RCC 7860 (cell line): ENCODE data around the gene BANF1.
A peak's percentile ranks its signal among the peaks of the same experiment; 100 is the strongest.
"Not testable (repeated sequence)": the region's sequence is repeated elsewhere in the genome, so short reads cannot be mapped to it uniquely, and the experiment has no call there.

Experiments used
- DNase-seq: peaks from one replicate; pipeline ENCODE4 v3.0.0-alpha.2; 2015; ENCODE audit warnings: low spot score
- FAIRE-seq: peaks from 2 replicates; lab custom pipeline; 2012; peaks lifted over from hg19 to GRCh38; lab: Jason Lieb, UNC

The BANF1 gene

DNA sequence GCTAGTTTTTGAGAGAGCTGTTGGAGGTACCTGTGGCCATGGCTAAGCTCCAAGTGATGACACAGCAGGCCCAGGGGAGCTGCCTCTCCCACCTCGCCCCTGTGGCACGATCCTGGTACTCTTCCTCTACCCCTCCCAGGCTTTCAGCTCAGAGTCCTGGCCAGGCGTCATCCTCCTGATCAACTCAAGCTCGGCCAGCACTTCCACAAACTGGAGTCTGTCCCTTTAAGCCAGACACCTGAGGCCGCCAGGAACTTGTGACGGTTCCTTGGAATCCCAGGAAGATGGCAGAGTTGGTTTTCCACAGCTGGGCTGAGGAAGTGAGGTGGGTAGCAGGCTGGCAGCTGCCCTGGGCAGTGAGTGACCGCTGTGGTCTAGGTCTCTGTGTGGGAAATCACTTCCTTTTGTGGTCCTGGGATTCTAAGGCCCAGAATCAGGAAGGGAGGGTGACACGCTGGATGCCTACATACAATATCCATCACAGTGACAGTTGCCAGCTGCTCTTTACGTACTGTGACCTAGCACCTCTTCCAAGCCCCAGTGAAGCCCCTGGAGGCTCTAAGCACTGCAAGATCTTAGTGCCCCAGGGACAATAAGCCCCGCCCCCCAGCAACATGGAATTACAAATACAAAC, 6.3 kb downstream of the BANF1 start:
- FAIRE-seq (peak; percentile 33), DNase-seq (peak; percentile 80)

DNA sequence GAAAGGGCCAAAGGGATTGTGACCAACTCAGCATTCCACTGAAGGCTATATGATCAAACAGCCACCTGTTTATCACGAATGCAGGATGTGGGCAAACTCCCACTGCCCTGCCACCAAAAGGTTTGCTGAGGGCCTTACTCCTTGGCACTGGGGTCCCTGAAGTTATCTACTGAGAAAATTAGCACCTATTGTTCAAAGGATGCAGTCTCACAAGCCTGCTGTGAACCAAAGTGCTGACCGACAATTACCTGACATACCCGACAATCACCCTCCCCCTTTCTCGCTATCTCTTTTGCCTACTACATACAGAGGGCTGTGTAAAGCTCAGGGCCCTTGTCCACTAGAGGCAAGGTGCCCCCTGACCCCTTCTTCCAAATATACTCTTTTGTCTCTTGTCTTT, 7.7 kb downstream of the BANF1 start:
- not testable (repeated sequence) for DNase-seq, FAIRE-seq

DNA sequence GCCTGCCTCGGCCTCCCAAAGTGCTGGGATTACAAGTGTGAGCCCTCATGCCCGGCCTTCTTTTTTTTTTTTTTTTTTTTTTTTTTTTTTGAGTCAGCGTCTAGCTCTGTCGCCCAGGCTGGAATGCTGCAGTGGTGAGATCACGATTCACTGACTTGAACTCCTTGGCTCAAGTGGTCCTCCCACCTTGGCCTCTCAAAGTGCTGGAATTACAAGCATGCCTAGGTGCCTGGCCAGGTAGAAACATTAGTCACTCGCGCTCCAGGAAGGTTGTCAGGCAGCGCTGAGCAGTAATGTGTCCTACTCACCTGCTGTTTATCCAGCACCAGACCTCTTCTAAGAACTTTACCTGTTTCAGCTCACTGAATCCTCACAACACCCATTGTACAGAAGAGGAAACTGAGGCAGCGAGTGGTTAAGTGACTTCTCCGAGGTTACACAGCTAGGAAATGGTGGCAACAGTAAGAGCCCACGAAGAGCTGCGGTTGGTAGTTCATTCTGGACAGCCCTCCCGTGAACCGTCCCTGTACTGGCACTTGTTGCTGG, 9.0 kb downstream of the BANF1 start:
- FAIRE-seq (peak; percentile 76), DNase-seq (peak; percentile 87)

DNA sequence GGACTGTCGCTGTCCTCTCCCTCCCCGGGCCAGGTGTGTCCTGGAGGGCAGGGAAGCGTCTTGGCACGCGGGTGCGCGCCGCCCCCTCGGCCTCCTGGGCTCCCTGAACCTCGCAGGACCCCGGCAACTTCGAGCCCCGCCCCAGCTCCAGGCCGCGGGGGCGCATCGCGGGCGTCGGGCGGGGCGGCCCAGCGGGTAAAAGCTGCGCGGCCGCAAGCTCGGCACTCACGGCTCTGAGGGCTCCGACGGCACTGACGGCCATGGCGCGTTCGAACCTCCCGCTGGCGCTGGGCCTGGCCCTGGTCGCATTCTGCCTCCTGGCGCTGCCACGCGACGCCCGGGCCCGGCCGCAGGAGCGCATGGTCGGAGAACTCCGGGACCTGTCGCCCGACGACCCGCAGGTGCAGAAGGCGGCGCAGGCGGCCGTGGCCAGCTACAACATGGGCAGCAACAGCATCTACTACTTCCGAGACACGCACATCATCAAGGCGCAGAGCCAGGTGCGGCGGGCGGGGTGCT, 9.5 kb downstream of the BANF1 start, which contains the start of gene CST6:
Gene CST6, plus strand, starts transcription at position 224 of the 519 bp plus-strand sequence. Its CDS starts 37 bp downstream, at position 261.
- DNase-seq, result no peak
- FAIRE-seq, result no peak

DNA sequence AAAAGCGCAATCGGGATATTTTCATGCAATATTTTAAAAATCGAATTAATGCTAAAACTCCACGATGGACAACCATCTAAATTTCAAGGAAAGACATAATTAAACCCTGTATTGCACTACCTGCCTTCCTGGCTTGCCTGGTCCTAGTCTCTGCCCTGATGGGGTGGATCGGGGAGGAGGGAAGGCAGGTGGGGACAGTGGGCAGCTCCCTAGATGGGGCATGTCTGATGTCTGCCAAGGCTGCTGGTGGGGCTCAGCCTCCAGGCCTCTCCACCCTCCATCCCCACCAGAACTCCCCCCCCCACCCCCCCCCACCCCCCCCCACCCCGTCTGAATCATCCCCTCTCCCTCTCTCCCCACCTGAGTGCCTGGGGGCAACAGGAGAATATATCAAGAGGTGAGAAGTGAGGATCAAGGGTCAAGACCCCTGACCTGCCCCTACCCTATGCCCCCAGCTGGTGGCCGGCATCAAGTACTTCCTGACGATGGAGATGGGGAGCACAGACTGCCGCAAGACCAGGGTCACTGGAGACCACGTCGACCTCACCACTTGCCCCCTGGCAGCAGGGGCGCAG, 10.2 kb downstream of the BANF1 start:
- FAIRE-seq (no peak), DNase-seq (no peak)

DNA sequence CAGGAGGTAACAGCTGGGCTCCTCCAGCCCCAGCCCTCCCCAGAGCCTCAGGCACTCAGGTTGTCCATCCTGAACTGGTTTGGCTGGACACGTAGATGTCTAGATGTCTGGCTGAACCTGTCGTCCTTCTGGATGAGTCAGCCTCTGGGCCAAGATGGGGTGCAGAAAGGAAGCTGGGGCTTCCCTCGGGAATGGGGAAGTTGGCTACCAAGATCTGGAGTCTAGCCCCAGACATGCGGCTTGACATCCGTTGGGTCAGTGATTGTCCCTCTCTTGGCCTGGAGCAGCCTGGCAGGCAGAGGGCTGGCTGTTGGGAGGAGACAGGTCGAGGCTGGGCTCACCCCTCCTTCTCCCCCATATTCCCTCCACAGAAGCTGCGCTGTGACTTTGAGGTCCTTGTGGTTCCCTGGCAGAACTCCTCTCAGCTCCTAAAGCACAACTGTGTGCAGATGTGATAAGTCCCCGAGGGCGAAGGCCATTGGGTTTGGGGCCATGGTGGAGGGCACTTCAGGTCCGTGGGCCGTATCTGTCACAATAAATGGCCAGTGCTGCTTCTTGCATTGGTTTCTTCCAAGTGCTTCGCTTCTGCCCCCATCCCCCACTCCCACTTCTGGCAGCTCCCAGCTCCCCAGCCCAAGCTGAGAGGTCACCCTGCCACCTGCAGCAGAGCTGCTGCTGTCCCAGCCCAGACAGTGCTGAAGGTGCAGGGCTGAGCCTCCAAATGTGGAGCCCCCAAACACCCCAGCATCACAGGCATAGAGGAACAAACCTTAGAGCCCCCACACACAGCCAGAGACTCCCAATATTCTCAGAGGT, 10.9 kb downstream of the BANF1 start:
- DNase-seq (no peak), FAIRE-seq (no peak)

DNA sequence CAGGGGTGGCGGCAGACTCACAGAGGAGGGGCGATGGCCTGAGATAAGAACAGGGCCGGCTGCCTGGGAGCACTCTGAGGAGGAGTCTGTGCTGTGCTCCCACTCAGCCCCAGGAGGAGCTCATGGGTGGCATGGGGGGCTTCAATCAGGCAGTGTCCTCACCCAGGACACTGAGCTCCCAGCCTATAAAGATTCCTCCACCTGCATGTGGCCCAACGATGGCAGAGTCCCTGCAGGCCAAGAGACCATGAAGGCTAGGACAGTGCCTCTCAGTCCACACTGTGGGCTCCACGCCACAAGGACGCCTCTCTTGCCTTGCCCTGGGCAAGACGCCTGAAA, 11.4 kb downstream of the BANF1 start:
- FAIRE-seq, result no peak
- DNase-seq, result no peak

DNA sequence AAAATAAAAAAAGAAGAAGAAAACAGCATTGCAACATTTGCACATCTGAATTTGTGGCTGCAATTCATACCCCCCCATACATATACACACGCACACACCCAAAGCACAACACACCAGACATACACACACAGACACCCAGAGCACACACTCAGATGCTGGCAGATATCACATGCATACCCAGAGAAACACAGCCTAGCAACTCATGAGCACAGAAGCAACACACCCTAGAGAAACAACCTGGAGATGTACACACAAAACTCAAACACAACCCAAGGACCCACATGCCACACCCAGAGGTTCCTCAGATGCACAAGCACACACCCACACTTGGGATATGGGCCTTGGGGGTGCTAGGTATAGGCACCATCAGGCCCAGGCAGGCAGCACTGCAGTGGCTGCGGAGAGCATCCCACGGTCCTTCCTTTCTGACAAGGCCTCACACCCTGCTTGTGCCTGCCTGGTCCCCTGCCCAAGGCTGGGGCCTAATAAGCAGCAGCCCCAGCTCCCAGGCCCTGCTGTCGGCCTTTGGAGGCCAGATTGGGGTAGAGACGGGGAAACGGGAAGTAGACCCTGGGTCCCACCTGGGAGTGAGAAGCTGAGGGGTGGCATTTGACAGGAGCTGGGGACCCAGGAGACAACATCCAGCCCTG, 12.6 kb downstream of the BANF1 start:
- DNase-seq (peak; percentile 20), FAIRE-seq (no peak)

DNA sequence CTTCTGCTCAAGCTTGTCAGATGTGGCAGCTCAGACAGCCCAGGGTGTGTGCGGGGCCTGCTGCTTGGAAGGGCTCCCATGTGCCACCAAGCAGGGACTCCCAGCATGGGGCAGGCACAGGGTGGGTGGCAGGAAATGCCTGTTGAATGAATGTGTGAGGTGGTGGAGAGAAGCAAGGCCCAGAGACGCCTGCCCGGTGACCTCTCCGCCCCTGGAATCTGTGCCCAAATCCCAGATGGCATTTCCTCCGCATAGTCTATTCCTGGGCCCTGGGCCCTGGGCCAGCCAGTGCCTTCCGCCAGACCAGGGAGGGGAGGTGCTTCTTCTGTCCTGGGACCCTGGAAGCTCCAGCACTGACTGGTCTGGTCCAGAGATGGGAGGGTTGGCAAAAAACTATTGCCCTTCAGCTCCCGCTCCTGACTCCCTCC, 13.2 kb downstream of the BANF1 start:
- peak; percentile 90 for DNase-seq
- peak; percentile 67 for FAIRE-seq

DNA sequence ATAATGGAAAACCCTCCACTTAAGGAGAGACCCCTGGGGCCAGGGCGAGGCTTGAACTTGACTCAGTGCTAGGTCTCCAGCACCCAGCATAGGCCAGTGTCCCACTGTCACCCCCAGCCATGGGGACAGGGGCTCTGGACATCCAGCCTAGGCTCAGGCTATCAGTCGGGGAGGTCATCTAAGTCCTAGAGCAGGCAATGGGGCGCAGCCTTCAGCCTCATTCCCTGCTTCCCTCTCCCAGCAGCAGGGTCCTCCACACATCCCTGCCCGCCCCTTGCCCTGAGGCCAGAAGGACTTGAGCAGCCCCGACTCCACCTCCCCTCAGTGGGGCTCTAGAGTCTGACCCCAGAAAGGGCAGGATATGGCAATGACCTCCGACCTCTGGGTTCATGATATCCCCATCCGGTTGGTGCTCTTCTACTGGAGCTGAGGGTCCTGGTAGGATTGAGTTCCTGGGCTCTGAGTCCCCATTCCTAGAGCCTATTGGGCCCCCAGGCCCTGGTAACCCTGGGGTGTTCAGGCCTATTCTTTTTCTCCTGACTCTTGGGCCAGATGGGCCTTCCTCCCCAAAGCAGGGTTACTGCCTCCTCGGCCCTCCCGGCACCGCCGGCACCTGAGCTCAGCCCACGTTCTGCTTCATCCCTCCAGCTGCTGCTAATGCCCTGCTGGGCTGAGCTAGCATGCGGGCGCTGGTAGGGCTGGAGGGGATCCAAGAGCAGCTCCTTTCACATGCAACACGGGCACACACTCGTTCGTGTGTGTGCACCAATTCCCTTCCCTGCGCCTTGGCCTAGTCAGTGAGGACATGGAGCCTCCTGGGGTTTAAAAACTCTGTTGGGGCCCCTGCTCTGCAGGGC, 13.9 kb downstream of the BANF1 start:
- FAIRE-seq (no peak), DNase-seq (no peak)

DNA sequence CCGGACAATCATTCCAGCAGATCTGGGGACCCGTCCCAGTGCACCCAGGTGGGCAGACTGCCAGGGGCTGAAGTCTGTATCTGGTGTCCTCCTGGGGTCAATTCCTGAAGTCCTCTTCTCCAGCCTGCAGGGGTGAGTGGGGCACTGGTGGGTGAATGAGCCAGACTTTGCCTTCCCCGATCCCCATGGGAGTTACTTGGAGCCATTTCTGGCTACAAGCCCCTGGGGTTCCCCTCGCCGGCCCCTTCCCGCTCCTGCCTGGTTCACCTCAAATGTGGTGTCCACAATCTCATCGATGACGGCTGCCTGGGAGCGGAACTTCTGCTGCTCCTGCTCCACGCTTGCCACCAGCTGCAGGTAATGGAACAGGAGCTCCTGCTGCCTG, 14.5 kb downstream of the BANF1 start:
- DNase-seq, result no peak
- no peak for FAIRE-seq

DNA sequence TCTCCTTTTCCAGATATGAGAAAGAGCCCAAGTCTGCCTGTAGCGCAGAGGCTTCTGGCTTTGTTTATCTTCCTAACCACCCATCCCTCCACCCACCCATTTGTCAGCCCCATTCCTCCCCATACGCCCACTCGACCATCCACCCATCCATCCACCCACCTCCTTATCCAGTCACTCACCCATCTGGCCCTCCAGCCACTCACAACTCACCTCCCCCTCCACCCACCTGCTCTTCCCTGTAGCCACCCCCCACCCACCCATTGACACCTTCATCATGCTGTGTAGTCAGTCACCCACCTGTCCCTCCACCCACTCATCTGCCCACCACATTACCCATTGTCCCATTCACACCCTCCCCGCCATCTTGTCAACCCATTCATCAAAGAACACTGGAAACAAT, 15.0 kb downstream of the BANF1 start:
- no peak for FAIRE-seq
- DNase-seq, result no peak

DNA sequence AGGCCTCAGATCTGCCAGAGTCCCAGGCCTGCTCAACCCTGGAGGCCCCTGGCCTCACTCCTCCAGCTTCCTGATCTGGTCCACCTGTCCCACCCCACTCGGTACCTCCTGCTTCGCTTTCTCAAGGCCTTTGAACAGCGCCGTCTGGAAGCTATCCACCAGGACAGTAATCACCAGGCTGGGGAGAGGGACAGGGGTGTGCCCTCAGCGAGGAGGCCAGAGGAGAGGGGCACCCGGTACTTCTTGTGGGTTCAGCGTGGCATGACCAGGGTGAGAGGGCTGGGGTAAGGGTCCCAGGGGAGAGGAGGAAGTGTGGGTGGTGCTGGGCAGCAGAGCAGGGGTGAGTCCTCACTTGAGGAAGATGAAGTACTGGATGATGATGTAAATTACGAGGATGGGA, 17.9 kb downstream of the BANF1 start:
- FAIRE-seq (no peak), DNase-seq (no peak)

DNA sequence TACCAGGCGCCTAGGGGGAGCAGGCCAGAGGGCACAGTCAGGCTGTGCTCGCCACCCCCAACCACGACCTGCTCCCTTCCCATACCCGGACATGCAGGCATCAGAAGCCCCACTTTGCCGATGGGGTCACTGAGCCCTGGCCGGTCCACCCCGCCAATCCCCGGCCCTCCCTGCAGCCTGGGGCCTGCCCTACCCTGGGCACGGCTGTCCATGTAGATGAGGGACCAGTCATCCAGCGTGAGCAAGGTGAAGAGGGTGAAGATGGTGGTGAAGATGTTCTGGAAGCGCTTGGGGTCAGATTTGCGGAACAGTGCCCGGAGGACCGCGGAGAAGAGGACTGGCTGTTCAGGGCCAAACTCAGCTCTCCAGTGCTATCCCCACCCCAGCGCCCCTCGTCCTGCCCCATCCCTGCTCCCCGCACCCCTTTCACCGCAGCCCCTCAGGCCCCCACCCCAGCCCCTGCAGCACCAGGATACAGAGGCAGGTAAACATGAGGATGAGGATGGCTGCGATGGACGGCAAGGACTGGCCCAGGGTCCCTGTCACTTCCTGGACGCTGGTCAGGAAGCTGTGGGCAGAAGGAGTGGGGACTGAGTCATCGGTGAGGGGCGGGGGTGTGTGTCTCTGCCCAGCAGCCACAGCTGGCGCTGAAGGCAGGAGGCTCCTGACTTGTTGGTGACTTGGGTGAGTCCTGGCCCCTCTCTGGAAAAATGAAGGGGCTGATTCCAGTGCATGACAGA, 18.5 kb downstream of the BANF1 start:
- peak; percentile 62 for FAIRE-seq
- peak; percentile 75 for DNase-seq

DNA sequence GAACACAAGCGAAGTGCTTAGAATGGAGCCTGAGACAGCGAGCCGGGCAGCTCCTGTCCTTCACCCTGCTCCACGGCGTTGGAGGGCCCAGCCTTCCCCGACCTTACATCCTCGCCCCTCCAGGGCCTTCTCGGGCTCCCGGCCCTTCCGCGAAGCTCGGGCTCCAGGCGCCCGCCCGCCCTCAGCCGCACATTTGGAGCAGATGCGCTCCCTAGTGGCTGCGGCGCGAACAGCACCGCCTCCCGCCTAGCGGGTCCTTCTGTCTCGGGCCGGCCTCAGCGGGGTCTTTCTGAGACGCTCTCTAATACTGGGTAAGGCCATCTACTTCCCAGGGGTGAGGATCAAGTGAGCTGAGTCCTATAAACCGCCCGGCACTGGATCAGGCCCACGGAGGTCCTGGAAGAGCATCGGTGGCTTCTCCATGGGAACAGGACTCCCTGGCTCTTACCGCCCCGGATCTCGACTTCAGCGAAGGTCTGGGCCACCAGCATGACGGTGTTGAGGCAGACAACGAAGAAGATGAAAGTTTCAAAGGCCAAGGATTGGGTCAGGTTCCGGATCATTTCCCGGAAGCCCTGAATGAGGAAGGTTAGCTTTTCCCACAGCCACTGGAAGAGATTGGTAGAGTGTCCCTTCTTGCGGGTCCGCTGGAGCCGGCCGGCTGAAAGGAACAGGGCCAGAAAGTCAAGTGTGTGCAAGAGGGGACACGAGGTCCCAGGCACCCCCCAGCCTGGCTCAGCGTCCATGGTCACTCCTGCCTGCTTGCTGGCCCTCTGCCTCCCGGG, 20.3 kb downstream of the BANF1 start:
- FAIRE-seq, result no peak
- peak; percentile 39 for DNase-seq

DNA sequence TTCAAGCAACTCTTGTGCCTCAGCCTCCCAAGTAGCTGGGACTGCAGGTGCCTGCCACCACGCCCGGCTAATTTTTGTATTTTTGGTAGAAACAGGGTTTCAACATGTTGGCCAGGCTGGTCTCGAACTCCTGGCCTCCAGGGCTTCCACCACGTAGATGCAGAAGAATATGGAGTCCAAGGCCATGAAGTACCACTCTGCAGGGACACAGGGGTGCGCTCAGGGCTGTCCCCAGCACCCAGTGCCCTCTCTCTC, 20.8 kb downstream of the BANF1 start:
- DNase-seq, result not testable (repeated sequence)

DNA sequence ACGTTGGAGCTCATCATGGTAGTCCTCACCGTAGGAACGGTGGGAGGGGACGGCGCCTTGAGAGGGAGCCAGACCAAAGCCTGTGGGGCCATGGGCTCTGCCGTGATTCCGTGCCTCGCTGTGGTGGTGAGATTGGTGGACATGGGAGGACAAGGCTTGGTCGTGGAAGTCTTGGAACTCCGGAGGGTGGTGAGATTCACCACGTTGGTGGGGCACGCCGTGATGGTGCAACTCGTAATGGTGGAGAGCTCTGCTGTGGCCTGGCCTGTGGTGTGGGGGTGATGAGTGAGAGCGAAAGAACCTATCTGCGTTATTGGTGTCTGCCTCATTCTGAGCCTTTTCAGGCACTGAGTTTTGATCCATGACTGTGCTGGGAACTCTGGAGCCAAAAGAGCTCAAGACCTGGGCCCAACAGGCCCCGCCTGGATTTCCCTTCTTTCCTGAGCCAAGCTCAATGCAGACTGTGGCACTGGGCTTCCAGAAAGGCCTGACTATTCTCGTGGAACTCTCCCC, 23.8 kb downstream of the BANF1 start, which contains the start of gene CATSPER1:
Gene CATSPER1, minus strand, starts transcription at position 463 of the 513 bp plus-strand sequence. Its CDS starts 100 bp downstream, at position 363.
- FAIRE-seq, result no peak
- no peak for DNase-seq

More for the DNA sequence above, 20.8 kb downstream of the BANF1 start:
- not testable (repeated sequence) for FAIRE-seq

DNA sequence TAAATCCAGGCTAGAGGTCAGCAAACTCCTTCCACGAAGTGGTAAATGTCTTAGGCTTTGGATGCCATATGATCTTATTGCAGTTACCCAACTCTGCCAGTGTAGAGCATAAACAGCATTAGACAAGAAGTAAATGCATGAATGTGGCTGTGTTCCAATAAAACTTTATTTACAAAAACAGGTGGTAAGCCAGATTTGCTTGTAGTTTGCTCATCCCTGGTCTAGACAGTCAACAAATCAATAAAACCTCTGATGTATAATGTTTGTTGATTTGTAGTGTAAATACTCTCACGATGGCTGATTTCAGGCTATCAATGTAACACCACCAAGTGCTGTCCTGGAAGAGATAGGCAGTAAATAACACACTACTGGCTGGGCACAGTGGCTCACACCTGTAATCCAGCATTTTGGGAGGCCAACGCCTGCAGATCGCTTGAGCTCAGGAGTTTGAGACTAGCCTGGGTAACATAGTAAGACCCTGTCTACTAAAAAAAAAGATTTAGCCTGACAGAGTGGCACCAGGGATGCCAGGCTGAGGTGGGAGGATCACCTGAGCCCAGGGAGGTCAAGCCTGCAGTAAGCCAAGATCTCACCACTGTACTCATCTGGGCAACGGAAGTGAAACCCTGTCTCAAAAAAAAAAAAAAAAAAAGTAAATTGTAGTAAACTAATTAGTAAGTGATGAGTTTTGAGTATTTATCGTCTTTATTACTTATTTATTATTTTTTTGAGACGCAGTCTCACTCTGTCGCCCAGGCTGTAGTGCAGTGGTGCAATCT, 30.8 kb downstream of the BANF1 start:
- DNase-seq (no peak), FAIRE-seq (no peak)
